Cardiac muscle cell (in vitro differentiated cells and primary cell): ENCODE measurements around the gene NEK9. TPM values are rescaled to one million over a fixed set of nuclear protein-coding genes. Genes with fewer than 3 reads are reported as not detected.
A peak's percentile ranks its signal among the peaks of the same experiment; 100 is the strongest.

ENCODE experiments used
- DNase-seq, 2 donors: peaks; one replicate each; pipeline versions ENCODE4 v3.0.0 to v3.0.0-alpha.2; 2010 to 2017; ENCODE audit warnings: low read depth in 1 of 2, low spot score in 1 of 2
- H3K27ac ChIP-seq: fragments of 200-600 bp; sonication (generic); 2 replicates; pipeline ENCODE4 v1.5.1; 2016
- H3K27me3 ChIP-seq: fragments of 200-600 bp; sonication (generic); 2 replicates; pipeline ENCODE4 v1.6.0; 2016; ENCODE audit warnings: control low read depth
- H3K36me3 ChIP-seq: fragments of 200-600 bp; sonication (generic); 2 replicates; pipeline ENCODE4 v1.5.1; 2016; ENCODE audit warnings: control low read depth
- H3K4me1 ChIP-seq: fragments of 200-600 bp; sonication (generic); 2 replicates; pipeline ENCODE4 v1.8.1; 2017; ENCODE audit warnings: low read depth, mild to moderate bottlenecking, mixed run types
- H3K4me3 ChIP-seq: fragments of 200-600 bp; sonication (generic); 2 replicates; pipeline ENCODE4 v1.5.1; 2016; ENCODE audit warnings: mild to moderate bottlenecking
- H3K9me3 ChIP-seq: fragments of 200-600 bp; sonication (generic); 2 replicates; pipeline ENCODE4 v1.5.1; 2017; ENCODE audit warnings: low read depth, mild to moderate bottlenecking, control low read depth
- CTCF ChIP-seq: IDR thresholded peaks from 2 replicates; pipeline ENCODE4 v1.5.1; 2012; ENCODE audit warnings: low read depth, mild to moderate bottlenecking, low read length
- polyA plus RNA-seq: library from polyadenylated mRNA; unstranded; fragments of >200 nt; fragmentation: Nextera tagmentation; extraction: Ambion mirVana; gene quantifications from 2 replicates; pipeline ENCODE4 v1.2.1, GENCODE V29; 2016
- total RNA-seq: library from RNA; depleted of rRNA; stranded (reverse); fragments of >200 nt; gene quantifications from 2 replicates; pipeline ENCODE4 v1.2.3, GENCODE V29; 2016

Gene NEK9
- total and polyA plus RNA-seq, 2 experiments from 2014 or later: 62.5 to 124 TPM

GRCh38 chr14:75101491-75101890, 25.4 kb downstream of the NEK9 start:
- Histone ChIP-seq H3K4me1 (peaks cover 6% of the 10 kb centered on the region), H3K9me3 (no peaks in the 10 kb centered on the region), H3K4me3 (no peak overlapping the region), H3K36me3 (peaks cover 33% of the 10 kb centered on the region), H3K27ac (no peak overlapping the region), H3K27me3 (no peaks in the 10 kb centered on the region)
- DNase-seq: no peak
- no peak for TF ChIP-seq CTCF

- no peak for TF ChIP-seq CTCF
- Histone ChIP-seq H3K4me3 (no peak overlapping the region), H3K4me1 (peaks cover 6% of the 10 kb centered on the region), H3K9me3 (no peaks in the 10 kb centered on the region), H3K27ac (peak overlapping the region; percentile 51), H3K27me3 (no peaks in the 10 kb centered on the region), H3K36me3 (peaks cover 48% of the 10 kb centered on the region)
- DNase-seq: no peak
These were observed 28.2 kb downstream of the NEK9 start for GRCh38 chr14:75098682-75099081.

GRCh38 chr14:75098212-75098611, 28.6 kb downstream of the NEK9 start:
- H3K4me1 ChIP-seq: peaks cover 6% of the 10 kb centered on the region
- H3K4me3 ChIP-seq: no peak overlapping the region
- H3K27me3 ChIP-seq: no peaks in the 10 kb centered on the region
- no peak for TF ChIP-seq CTCF
- DNase-seq: no peak
- H3K9me3 ChIP-seq: no peaks in the 10 kb centered on the region
- H3K36me3 ChIP-seq: peaks cover 47% of the 10 kb centered on the region
- H3K27ac ChIP-seq: peak overlapping the region; percentile 51

- TF ChIP-seq CTCF: no peak
- Histone ChIP-seq H3K9me3 (no peaks in the 10 kb centered on the region), H3K27ac (no peak overlapping the region), H3K4me3 (no peak overlapping the region), H3K27me3 (no peaks in the 10 kb centered on the region), H3K4me1 (peaks cover 6% of the 10 kb centered on the region), H3K36me3 (peaks cover 51% of the 10 kb centered on the region)
- no peak for DNase-seq
These were observed 29.9 kb downstream of the NEK9 start for GRCh38 chr14:75096959-75097358.

GRCh38 chr14:75095690-75096089, 31.2 kb downstream of the NEK9 start:
- H3K36me3 ChIP-seq: peaks cover 48% of the 10 kb centered on the region
- no peak for TF ChIP-seq CTCF
- H3K9me3 ChIP-seq: no peaks in the 10 kb centered on the region
- no peaks in the 10 kb centered on the region for H3K27me3 ChIP-seq
- no peak for DNase-seq
- no peak overlapping the region for H3K27ac ChIP-seq
- H3K4me3 ChIP-seq: no peak overlapping the region
- peaks cover 6% of the 10 kb centered on the region for H3K4me1 ChIP-seq

- Histone ChIP-seq H3K27me3 (no peaks in the 10 kb centered on the region), H3K27ac (no peak overlapping the region), H3K4me3 (no peak overlapping the region), H3K9me3 (no peaks in the 10 kb centered on the region), H3K4me1 (peaks cover 6% of the 10 kb centered on the region), H3K36me3 (peaks cover 49% of the 10 kb centered on the region)
- DNase-seq: no peak
- no peak for TF ChIP-seq CTCF
These were observed 32.0 kb downstream of the NEK9 start for GRCh38 chr14:75094896-75095295.
